ENCODE data around the gene GLT8D2.

The GLT8D2 gene

GRCh38 chr12:104049903-104050356, at the start of gene GLT8D2:
Gene GLT8D2, minus strand, starts transcription at chr12:104050187. Its CDS starts 30,539 bp downstream, at chr12:104019648.
- no peak for DNase-seq (ENCODE audit: low read depth in 2 of 2)

- DNase-seq (ENCODE audit: low read depth in 2 of 2), result no peak
Observed at GRCh38 chr12:104097954-104098353, 48.0 kb upstream of the GLT8D2 start.

- no peak for DNase-seq (ENCODE audit: low read depth in 2 of 2)
Observed at GRCh38 chr12:104095289-104095688, 45.3 kb upstream of the GLT8D2 start.

GRCh38 chr12:104094284-104094683, 44.3 kb upstream of the GLT8D2 start:
- DNase-seq (ENCODE audit: low read depth in 2 of 2), result no peak

GRCh38 chr12:104091136-104091535, 41.1 kb upstream of the GLT8D2 start:
- no peak for DNase-seq (ENCODE audit: low read depth in 2 of 2)

- DNase-seq (ENCODE audit: low read depth in 2 of 2), result no peak
Observed at GRCh38 chr12:104090685-104091084, 40.7 kb upstream of the GLT8D2 start.

GRCh38 chr12:104083769-104084475, 33.9 kb upstream of the GLT8D2 start:
- no peak for DNase-seq (ENCODE audit: low read depth in 2 of 2)

- no peak for DNase-seq (ENCODE audit: low read depth in 2 of 2)
Observed at GRCh38 chr12:104080764-104081163, 30.8 kb upstream of the GLT8D2 start.

- DNase-seq (ENCODE audit: low read depth in 2 of 2), result no peak
Observed at GRCh38 chr12:104079024-104079423, 29.0 kb upstream of the GLT8D2 start.

GRCh38 chr12:104073699-104074098, 23.7 kb upstream of the GLT8D2 start:
- no peak for DNase-seq (ENCODE audit: low read depth in 2 of 2)

- DNase-seq (ENCODE audit: low read depth in 2 of 2), result no peak
Observed at GRCh38 chr12:104072099-104072498, 22.1 kb upstream of the GLT8D2 start.

- DNase-seq (ENCODE audit: low read depth in 2 of 2), result no peak
Observed at GRCh38 chr12:104064842-104065427, 14.9 kb upstream of the GLT8D2 start.

- peak; percentile 78 to 91 for DNase-seq (ENCODE audit: low read depth in 2 of 2)
Observed at GRCh38 chr12:104064031-104064841, 14.2 kb upstream of the GLT8D2 start, which contains the start of gene HCFC2. Gene HCFC2, plus strand, starts transcription at chr12:104064531. Its CDS starts 30 bp downstream, at chr12:104064561.

- no peak for DNase-seq (ENCODE audit: low read depth in 2 of 2)
Observed at GRCh38 chr12:104063712-104064030, 13.7 kb upstream of the GLT8D2 start.

- no peak for DNase-seq (ENCODE audit: low read depth in 2 of 2)
Observed at GRCh38 chr12:104060791-104061190, 10.8 kb upstream of the GLT8D2 start.

GRCh38 chr12:104059963-104060362, 10.0 kb upstream of the GLT8D2 start:
- no peak for DNase-seq (ENCODE audit: low read depth in 2 of 2)

GRCh38 chr12:104058802-104059201, 8.8 kb upstream of the GLT8D2 start:
- DNase-seq (ENCODE audit: low read depth in 2 of 2), result no peak

- DNase-seq (ENCODE audit: low read depth in 2 of 2), result no peak
Observed at GRCh38 chr12:104057771-104058197, 7.8 kb upstream of the GLT8D2 start.

GRCh38 chr12:104056419-104056972, 6.5 kb upstream of the GLT8D2 start:
- DNase-seq (ENCODE audit: low read depth in 2 of 2), result no peak

GRCh38 chr12:104055686-104056388, 5.8 kb upstream of the GLT8D2 start:
- DNase-seq (ENCODE audit: low read depth in 2 of 2), result no peak

- no peak for DNase-seq (ENCODE audit: low read depth in 2 of 2)
Observed at GRCh38 chr12:104054681-104055346, 4.8 kb upstream of the GLT8D2 start.

Data from stimulated activated CD8-positive, alpha-beta memory T cell treated with anti-CD3 and anti-CD28 coated beads, Interleukin-7, amount 100 ng/mL, for 4 hours (primary cell).